H54 (cell line): Measurements from ENCODE around the gene MYO7A.

Experiments
- DNase-seq: peaks from one replicate; pipeline ENCODE4 v3.0.0; 2011; ENCODE audit warnings: low spot score, mixed read lengths; ENCODE audit not compliant: insufficient read length
- FAIRE-seq: peaks from 3 replicates; lab custom pipeline; 2011; peaks lifted over from hg19 to GRCh38; lab: Jason Lieb, UNC
- POLR2A ChIP-seq: IDR thresholded peaks from 2 replicates; pipeline ENCODE4 v1.6.1; 2011; ENCODE audit warnings: low read depth, mild to moderate bottlenecking, low read length

Gene MYO7A

GRCh38 chr11:77252555-77253270 lies 124.7 kb downstream of the MYO7A start:
- no peak for FAIRE-seq
- no peak for TF ChIP-seq POLR2A
- no peak for DNase-seq

GRCh38 chr11:77253690-77254089 lies 125.6 kb downstream of the MYO7A start:
- FAIRE-seq (no peak), DNase-seq (no peak)
- no peak for TF ChIP-seq POLR2A

GRCh38 chr11:77259641-77260040 lies 131.6 kb downstream of the MYO7A start:
- TF ChIP-seq POLR2A, result no peak
- no peak for DNase-seq
- no peak for FAIRE-seq

- TF ChIP-seq POLR2A, result no peak
- FAIRE-seq, result no peak
Observed at GRCh38 chr11:77262803-77263202, 134.8 kb downstream of the MYO7A start.

More at GRCh38 chr11:77262803-77263202, 134.8 kb downstream of the MYO7A start:
- DNase-seq, result no peak
